AG09319 (cell line): ENCODE measurements around the gene PSMA3.
"Not testable (repeated sequence)": the region's sequence is repeated elsewhere in the genome, so short reads cannot be mapped to it uniquely, and the experiment has no call there.

Source experiments
- DNase-seq: peaks from one replicate; pipeline ENCODE4 v3.0.0-alpha.2; 2010; ENCODE audit warnings: low read depth; ENCODE audit errors: extremely low read depth
- CTCF ChIP-seq: IDR thresholded peaks from 2 replicates; pipeline ENCODE4 v1.5.1; 2011; ENCODE audit warnings: low read depth, mild to moderate bottlenecking, inconsistent platforms, low read length, moderate library complexity

The PSMA3 gene

GRCh38 chr14:58243790-58244555 is 670 bp upstream of the PSMA3 start:
- DNase-seq: no peak
- no peak for TF ChIP-seq CTCF

- no peak for TF ChIP-seq CTCF
- DNase-seq: no peak
Observed at GRCh38 chr14:58245562-58245961, 919 bp downstream of the PSMA3 start.

GRCh38 chr14:58249611-58250010 is 5.0 kb downstream of the PSMA3 start:
- DNase-seq: no peak
- TF ChIP-seq CTCF: no peak

GRCh38 chr14:58258156-58258555 is 13.5 kb downstream of the PSMA3 start:
- DNase-seq: no peak
- no peak for TF ChIP-seq CTCF

- DNase-seq: not testable (repeated sequence)
Observed at GRCh38 chr14:58262005-58262404, 17.4 kb downstream of the PSMA3 start.

- DNase-seq: no peak
- TF ChIP-seq CTCF: no peak
Observed at GRCh38 chr14:58265401-58265800, 20.8 kb downstream of the PSMA3 start.

- no peak for DNase-seq
Observed at GRCh38 chr14:58270628-58271027, 26.0 kb downstream of the PSMA3 start.

More at GRCh38 chr14:58270628-58271027, 26.0 kb downstream of the PSMA3 start:
- no peak for TF ChIP-seq CTCF
